ENCODE results near the gene VTI1B. TPM values are rescaled to one million over a fixed set of nuclear protein-coding genes. Genes with fewer than 3 reads are reported as not detected.
"Not testable (repeated sequence)": the region's sequence is repeated elsewhere in the genome, so short reads cannot be mapped to it uniquely, and the experiment has no call there.

The VTI1B gene
- total RNA-seq, 2 experiments from 2014 or later, result 74.2 to 78.3 TPM

GRCh38 chr14:67623114-67623513, 51.3 kb downstream of the VTI1B start:
- H3K36me3 Mint-ChIP-seq (ENCODE audit: low read depth), result peaks cover 2% of the 10 kb centered on the region
- peak; percentile 54 for DNase-seq
- intact Hi-C loops (cut with micrococcal nuclease), result no loop called here
- H3K27ac Mint-ChIP-seq, result peak overlapping the region; percentile 91
- peak overlapping the region; percentile 27 for H3K4me3 Mint-ChIP-seq
- CTCF ChIA-PET, result interaction anchor here (0.6 to 6.1 kb wide), 6 partner anchors 23 to 1325 kb away, joined by 3 to 134 read pairs (median 3); partner anchors contain the start of gene PIGH
- H3K9me3 Mint-ChIP-seq, result no peaks in the 10 kb centered on the region
- peaks cover 4% of the 10 kb centered on the region for H3K27me3 Mint-ChIP-seq (ENCODE audit: low read depth)
- H3K4me1 Mint-ChIP-seq (ENCODE audit: low read depth), result peaks cover 42% of the 10 kb centered on the region

DNA sequence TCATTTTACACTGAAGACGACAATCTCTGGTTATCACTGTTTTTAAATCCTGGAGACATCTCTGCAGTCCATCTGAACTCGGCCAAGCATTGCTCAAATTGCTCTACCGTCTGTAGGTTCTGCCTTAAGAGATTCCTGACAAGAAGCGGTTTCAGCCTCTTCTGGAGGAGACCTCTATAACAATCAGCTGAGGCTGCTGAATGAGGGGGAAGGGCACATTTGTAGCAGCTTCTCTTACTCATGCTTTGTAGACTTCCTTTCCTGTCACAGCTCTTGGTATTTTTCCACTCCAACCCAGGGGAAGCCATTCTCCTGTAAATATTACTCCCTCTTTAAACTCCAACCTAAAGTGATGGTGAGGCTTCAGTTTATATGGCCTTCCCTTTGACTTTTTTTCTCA, 51.8 kb downstream of the VTI1B start:
- DNase-seq, result peak; percentile 56
- peaks cover 4% of the 10 kb centered on the region for H3K27me3 Mint-ChIP-seq (ENCODE audit: low read depth)
- no peak overlapping the region for H3K4me3 Mint-ChIP-seq
- H3K36me3 Mint-ChIP-seq (ENCODE audit: low read depth), result peaks cover 2% of the 10 kb centered on the region
- CTCF ChIA-PET, result interaction anchor here (0.6 to 6.1 kb wide), 6 partner anchors 23 to 1326 kb away, joined by 3 to 134 read pairs (median 3); partner anchors contain the start of gene PIGH
- no peaks in the 10 kb centered on the region for H3K9me3 Mint-ChIP-seq
- H3K27ac Mint-ChIP-seq, result peak overlapping the region; percentile 91
- peaks cover 42% of the 10 kb centered on the region for H3K4me1 Mint-ChIP-seq (ENCODE audit: low read depth)
- intact Hi-C loops (cut with micrococcal nuclease), result no loop called here

DNA sequence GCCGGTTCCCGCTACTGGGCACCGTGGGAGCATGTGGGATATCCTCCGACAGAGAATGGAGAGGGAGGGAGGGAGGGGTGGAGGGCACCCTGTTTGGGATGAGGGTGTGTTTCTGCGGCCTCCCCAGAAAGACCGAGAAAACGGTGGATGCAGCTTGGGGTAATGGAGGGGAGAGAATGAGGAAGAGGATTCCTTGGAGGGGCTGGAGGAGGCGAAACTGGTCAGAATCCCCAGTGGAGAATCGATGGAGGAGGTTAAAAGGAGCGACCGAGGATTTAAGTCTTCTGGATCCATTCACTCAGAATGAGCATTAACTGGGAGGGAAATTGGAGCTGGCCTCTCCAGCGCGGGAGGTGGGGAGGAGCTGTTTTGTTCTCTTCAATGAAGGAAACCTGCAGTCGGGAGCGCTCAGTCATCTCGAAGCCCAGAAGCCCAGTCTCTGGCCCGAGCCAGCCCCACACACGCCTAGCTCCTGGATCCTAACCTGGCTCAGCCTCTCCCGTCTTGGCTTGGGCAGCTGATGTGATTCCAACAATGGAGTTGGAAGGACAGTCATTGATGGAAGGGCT, 54.1 kb downstream of the VTI1B start:
- Mint-ChIP-seq H3K27me3 (ENCODE audit: low read depth) (peaks cover 4% of the 10 kb centered on the region), H3K9me3 (no peaks in the 10 kb centered on the region), H3K4me3 (peak overlapping the region; percentile 87), H3K36me3 (ENCODE audit: low read depth) (peaks cover 2% of the 10 kb centered on the region), H3K4me1 (ENCODE audit: low read depth) (peaks cover 42% of the 10 kb centered on the region), H3K27ac (no peak overlapping the region)
- intact Hi-C loops (cut with micrococcal nuclease), result no loop called here
- CTCF ChIA-PET, result interaction anchor here (0.5 to 6.1 kb wide), 12 partner anchors 15 to 1524 kb away, joined by 3 to 134 read pairs (median 4); no protein-coding TSS in a partner anchor
- DNase-seq, result peak; percentile 22

DNA sequence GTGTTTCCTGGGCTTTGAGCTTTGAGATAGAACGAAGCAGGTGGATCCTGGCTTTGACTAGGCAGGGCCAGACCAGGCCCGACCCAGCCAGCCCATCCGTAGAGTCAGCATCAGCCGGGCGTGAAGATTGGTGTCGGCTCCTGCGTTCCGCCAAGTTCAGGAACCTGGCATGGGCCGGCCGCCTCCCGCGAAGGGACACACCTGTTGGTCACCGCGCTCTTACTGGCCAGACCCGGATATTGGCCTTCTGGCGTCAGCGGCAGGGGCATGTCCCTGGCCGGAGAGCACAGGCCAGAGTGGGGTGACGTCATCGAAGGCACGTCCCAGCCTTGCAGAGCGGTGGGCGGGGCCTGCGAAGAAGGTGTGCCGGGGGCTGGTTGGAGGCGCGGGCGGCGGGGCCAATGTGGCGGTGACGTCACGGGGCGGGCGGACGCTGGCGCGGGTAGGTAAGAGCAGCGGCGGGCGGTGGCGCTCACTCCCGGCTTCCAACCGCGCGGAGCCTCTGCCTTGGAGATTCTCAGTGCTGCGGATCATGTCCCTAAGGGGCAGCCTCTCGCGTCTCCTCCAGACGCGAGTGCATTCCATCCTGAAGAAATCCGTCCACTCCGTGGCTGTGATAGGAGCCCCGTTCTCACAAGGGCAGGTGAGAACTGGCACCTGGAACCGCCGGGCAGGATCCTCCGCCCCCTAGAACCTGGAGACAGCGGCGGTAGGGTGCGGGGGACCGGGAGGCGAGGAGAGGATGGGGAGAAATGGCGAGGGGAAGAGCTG, 54.8 kb downstream of the VTI1B start, which contains the start of gene ARG2:
ARG2 (plus strand) TSS at position 475 of the 771 bp plus-strand sequence; CDS start at position 533, 58 bp downstream.
- peaks cover 4% of the 10 kb centered on the region for H3K27me3 Mint-ChIP-seq (ENCODE audit: low read depth)
- no peaks in the 10 kb centered on the region for H3K9me3 Mint-ChIP-seq
- CTCF ChIA-PET, result interaction anchor here (0.6 to 6.1 kb wide), 34 partner anchors 9 to 413 kb away, joined by 3 to 134 read pairs (median 4); partner anchors contain the start of genes PIGH, RDH11, RDH12 and VTI1B
- H3K4me3 Mint-ChIP-seq, result peak within 1 kb of the TSS; percentile 87
- H3K36me3 Mint-ChIP-seq (ENCODE audit: low read depth), result peaks cover 2% of the 10 kb centered on the region
- peak; percentile 98 for DNase-seq
- intact Hi-C loops (cut with micrococcal nuclease), result loop anchor here (1.0 kb wide), 6 partner anchors 19 to 197 kb away; partner anchors contain the start of genes PIGH, RDH11 and ZFYVE26
- peak within 1 kb of the TSS; percentile 69 for H3K27ac Mint-ChIP-seq
- H3K4me1 Mint-ChIP-seq (ENCODE audit: low read depth), result peaks cover 42% of the 10 kb centered on the region

GRCh38 chr14:67618617-67619063, 55.8 kb downstream of the VTI1B start:
- H3K27me3 Mint-ChIP-seq (ENCODE audit: low read depth), result peaks cover 4% of the 10 kb centered on the region
- H3K27ac Mint-ChIP-seq, result no peak overlapping the region
- peak overlapping the region; percentile 56 for H3K4me3 Mint-ChIP-seq
- CTCF ChIA-PET, result interaction anchor here (0.6 to 6.1 kb wide), 34 partner anchors 8 to 412 kb away, joined by 3 to 134 read pairs (median 4); partner anchors contain the start of genes PIGH, RDH11, RDH12 and VTI1B
- peaks cover 34% of the 10 kb centered on the region for H3K4me1 Mint-ChIP-seq (ENCODE audit: low read depth)
- intact Hi-C loops (cut with micrococcal nuclease), result loop anchor here (1.0 kb wide), 6 partner anchors 18 to 198 kb away; partner anchors contain the start of genes PIGH, RDH11 and ZFYVE26
- no peaks in the 10 kb centered on the region for H3K36me3 Mint-ChIP-seq (ENCODE audit: low read depth)
- no peaks in the 10 kb centered on the region for H3K9me3 Mint-ChIP-seq
- DNase-seq, result peak; percentile 30

- Mint-ChIP-seq H3K9me3 (no peaks in the 10 kb centered on the region), H3K4me3 (no peak overlapping the region), H3K27ac (no peak overlapping the region), H3K36me3 (ENCODE audit: low read depth) (no peaks in the 10 kb centered on the region), H3K27me3 (ENCODE audit: low read depth) (no peaks in the 10 kb centered on the region), H3K4me1 (ENCODE audit: low read depth) (no peaks in the 10 kb centered on the region)
- no peak for DNase-seq
- intact Hi-C loops (cut with micrococcal nuclease), result no loop called here
- CTCF ChIA-PET, result interaction anchor here (0.7 to 1.8 kb wide), 4 partner anchors 8 to 93 kb away, joined by 3 to 9 read pairs (median 4); no protein-coding TSS in a partner anchor
Measured at GRCh38 chr14:67610491-67610890, 63.9 kb downstream of the VTI1B start.

- H3K27ac Mint-ChIP-seq, result no peak overlapping the region
Measured at GRCh38 chr14:67609642-67610310, 64.7 kb downstream of the VTI1B start.

GRCh38 chr14:67607646-67608045, 66.8 kb downstream of the VTI1B start:
- Mint-ChIP-seq H3K27ac (no peak overlapping the region), H3K4me3 (no peak overlapping the region), H3K9me3 (no peaks in the 10 kb centered on the region), H3K4me1 (ENCODE audit: low read depth) (no peaks in the 10 kb centered on the region), H3K36me3 (ENCODE audit: low read depth) (no peaks in the 10 kb centered on the region), H3K27me3 (ENCODE audit: low read depth) (no peaks in the 10 kb centered on the region)
- no peak for DNase-seq
- intact Hi-C loops (cut with micrococcal nuclease), result no loop called here
- CTCF ChIA-PET, result interaction anchor here (0.6 to 0.7 kb wide), 3 partner anchors 18 to 59 kb away, joined by 3 to 4 read pairs (median 4); no protein-coding TSS in a partner anchor

More at GRCh38 chr14:67609642-67610310, 64.7 kb downstream of the VTI1B start:
- Mint-ChIP-seq H3K27me3 (ENCODE audit: low read depth) (no peaks in the 10 kb centered on the region), H3K4me3 (no peak overlapping the region), H3K9me3 (no peaks in the 10 kb centered on the region), H3K36me3 (ENCODE audit: low read depth) (no peaks in the 10 kb centered on the region), H3K4me1 (ENCODE audit: low read depth) (no peaks in the 10 kb centered on the region)
- CTCF ChIA-PET, result interaction anchor here (1.0 to 1.8 kb wide), 3 partner anchors 9 to 94 kb away, joined by 3 to 9 read pairs (median 5); no protein-coding TSS in a partner anchor
- intact Hi-C loops (cut with micrococcal nuclease), result no loop called here
- DNase-seq, result no peak

- CTCF ChIA-PET, result no interaction called here
- no peaks in the 10 kb centered on the region for H3K9me3 Mint-ChIP-seq
- H3K4me1 Mint-ChIP-seq (ENCODE audit: low read depth), result peaks cover 21% of the 10 kb centered on the region
- peaks cover 2% of the 10 kb centered on the region for H3K36me3 Mint-ChIP-seq (ENCODE audit: low read depth)
- no peaks in the 10 kb centered on the region for H3K27me3 Mint-ChIP-seq (ENCODE audit: low read depth)
- DNase-seq, result no peak
- H3K4me3 Mint-ChIP-seq, result no peak overlapping the region
- intact Hi-C loops (cut with micrococcal nuclease), result loop anchor here (5.0 kb wide), 2 partner anchors 214 to 764 kb away; partner anchors contain the start of genes RAD51B and ZFYVE26
- H3K27ac Mint-ChIP-seq, result no peak overlapping the region
Measured at GRCh38 chr14:67602995-67603545, 71.4 kb downstream of the VTI1B start.

DNA sequence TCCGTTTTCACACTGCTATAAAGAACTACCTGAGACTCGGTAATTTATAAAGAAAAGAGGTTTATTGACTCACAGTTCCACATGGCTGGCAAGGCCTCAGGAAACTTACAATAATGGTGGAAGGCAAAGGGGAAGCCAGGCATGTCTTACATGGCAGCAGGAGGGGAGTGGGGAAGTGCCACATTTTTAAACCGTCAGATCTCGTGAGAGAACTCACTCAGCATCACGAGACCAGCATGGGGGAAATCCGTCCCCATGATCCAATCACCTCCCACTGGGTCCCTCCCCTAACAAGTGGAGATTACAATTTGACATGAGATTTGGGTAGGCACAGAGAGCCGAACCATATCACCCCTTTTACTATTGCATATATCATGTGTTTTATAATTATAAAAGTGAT, 72.4 kb downstream of the VTI1B start:
- DNase-seq, result no peak
- Mint-ChIP-seq H3K9me3 (no peaks in the 10 kb centered on the region), H3K4me3 (no peak overlapping the region), H3K27me3 (ENCODE audit: low read depth) (no peaks in the 10 kb centered on the region), H3K27ac (no peak overlapping the region), H3K4me1 (ENCODE audit: low read depth) (peaks cover 25% of the 10 kb centered on the region), H3K36me3 (ENCODE audit: low read depth) (peaks cover 2% of the 10 kb centered on the region)
- CTCF ChIA-PET, result interaction anchor here (0.7 kb wide), 1 partner anchor 1492 kb away, joined by 3 read pairs; no protein-coding TSS in a partner anchor
- intact Hi-C loops (cut with micrococcal nuclease), result loop anchor here (5.0 kb wide), 2 partner anchors 215 to 765 kb away; partner anchors contain the start of genes RAD51B and ZFYVE26

- Mint-ChIP-seq H3K4me3 (peak overlapping the region; percentile 84), H3K4me1 (ENCODE audit: low read depth) (peaks cover 36% of the 10 kb centered on the region), H3K27ac (peak overlapping the region; percentile 93)
- not testable (repeated sequence) for H3K36me3 Mint-ChIP-seq (ENCODE audit: low read depth); DNase-seq; H3K9me3 Mint-ChIP-seq; H3K27me3 Mint-ChIP-seq (ENCODE audit: low read depth)
- intact Hi-C loops (cut with micrococcal nuclease), result loop anchor here (1.0 to 5.0 kb wide), 7 partner anchors 19 to 767 kb away; partner anchors contain the start of genes ARG2, EIF2S1, RAD51B and RDH11
- CTCF ChIA-PET, result interaction anchor here (0.6 to 4.9 kb wide), 18 partner anchors 10 to 173 kb away, joined by 3 to 28 read pairs (median 5); no protein-coding TSS in a partner anchor
Measured at GRCh38 chr14:67600562-67600974, 73.9 kb downstream of the VTI1B start.
